ENCODE measurements around the gene USE1. TPM values are rescaled to one million over a fixed set of nuclear protein-coding genes. Genes with fewer than 3 reads are reported as not detected.

USE1 gene
- total and polyA plus RNA-seq, 9 donors, result 15.8 to 50.3 (median 30.9) TPM

- Histone ChIP-seq H3K36me3 (no peaks in the 10 kb centered on the region), H3K27ac (no peak overlapping the region), H3K9me3 (no peaks in the 10 kb centered on the region), H3K4me1 (ENCODE audit: insufficient read depth) (no peaks in the 10 kb centered on the region), H3K4me3 (no peak overlapping the region), H3K27me3 (no peaks in the 10 kb centered on the region)
- no peak for TF ChIP-seq CTCF (IDR thresholded peaks at IDR 0.05)
- no peak for TF ChIP-seq POLR2A (IDR thresholded peaks at IDR 0.05)
- TF ChIP-seq EP300 (IDR thresholded peaks at IDR 0.05), result no peak
- DNase-seq, result no peak
- WGBS, 3 donors, result 80 to 82% (median 82%) methylated on average over 16 of the region's 16 CpGs
- intact Hi-C loops (cut with DNase I), result loop anchor here in 3 of 4 donors (5.0 to 10.0 kb wide), 3 partner anchors 74 to 84 kb away; partner anchors contain the start of gene ANKLE1 (in 2 of the 3)
These were observed 14.6 kb upstream of the USE1 start for GRCh38 chr19:17200408-17201079.

DNA sequence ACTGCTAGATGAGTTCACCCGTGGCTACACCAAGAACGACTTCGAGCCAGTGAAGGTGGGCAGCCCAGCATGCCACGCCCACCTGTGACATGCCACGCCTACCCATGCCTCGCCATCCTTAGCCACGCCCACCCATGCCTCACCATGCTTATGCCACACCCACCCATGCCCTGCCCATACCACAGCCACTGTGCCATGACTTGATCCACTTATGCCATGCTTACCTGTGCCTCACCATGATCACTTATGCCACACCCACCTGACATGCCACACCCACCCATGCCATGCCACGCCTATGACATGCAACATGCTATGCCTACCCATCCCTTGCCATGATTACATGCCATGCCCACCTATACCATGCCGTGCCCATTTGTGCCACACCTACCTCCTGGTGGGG lies 12.9 kb upstream of the USE1 start:
- TF ChIP-seq CTCF (IDR thresholded peaks at IDR 0.05) (no peak), POLR2A (IDR thresholded peaks at IDR 0.05) (no peak), EP300 (IDR thresholded peaks at IDR 0.05) (no peak)
- Histone ChIP-seq H3K27ac (no peak overlapping the region), H3K4me1 (ENCODE audit: insufficient read depth) (no peaks in the 10 kb centered on the region), H3K4me3 (no peak overlapping the region), H3K36me3 (no peaks in the 10 kb centered on the region), H3K9me3 (no peaks in the 10 kb centered on the region), H3K27me3 (no peaks in the 10 kb centered on the region)
- intact Hi-C loops (cut with DNase I), result loop anchor here in 3 of 4 donors (5.0 to 10.0 kb wide), 3 partner anchors 73 to 83 kb away; partner anchors contain the start of gene ANKLE1 (in 2 of the 3)
- WGBS, 3 donors, result 81 to 86% (median 83%) methylated on average over 9 of the region's 9 CpGs
- DNase-seq, result no peak

DNA sequence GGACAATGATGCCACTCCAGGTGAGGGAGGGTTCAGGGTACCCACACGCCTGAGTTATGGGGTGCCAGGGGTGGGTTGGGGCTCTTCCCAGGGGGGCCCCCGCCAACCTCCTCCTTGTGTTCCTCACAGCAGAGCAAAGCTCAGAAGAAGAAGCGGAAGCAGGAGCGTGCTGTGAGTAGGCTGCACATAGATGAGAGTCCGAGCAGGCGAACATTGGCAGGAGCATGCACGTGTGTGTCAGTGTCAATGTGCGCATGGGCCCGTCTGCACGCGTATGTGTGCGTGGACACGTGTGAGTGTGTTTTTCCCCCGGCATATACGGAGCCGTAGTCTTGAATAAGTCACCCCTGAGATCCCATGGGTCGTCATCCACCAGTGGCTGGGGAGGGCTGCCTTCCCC lies 12.4 kb upstream of the USE1 start:
- no peaks in the 10 kb centered on the region for H3K4me1 ChIP-seq (ENCODE audit: insufficient read depth)
- H3K27ac ChIP-seq, result no peak overlapping the region
- no peaks in the 10 kb centered on the region for H3K36me3 ChIP-seq
- no peak for DNase-seq
- H3K4me3 ChIP-seq, result no peak overlapping the region
- H3K27me3 ChIP-seq, result no peaks in the 10 kb centered on the region
- TF ChIP-seq EP300 (IDR thresholded peaks at IDR 0.05), result no peak
- no peaks in the 10 kb centered on the region for H3K9me3 ChIP-seq
- intact Hi-C loops (cut with DNase I), result loop anchor here in 3 of 4 donors (5.0 to 10.0 kb wide), 3 partner anchors 72 to 82 kb away; partner anchors contain the start of gene ANKLE1 (in 2 of the 3)
- 86 to 94% (median 93%) methylated on average over 17 of the region's 17 CpGs for WGBS, 3 donors

GRCh38 chr19:17205237-17206140 lies 9.7 kb upstream of the USE1 start:
- Histone ChIP-seq H3K27ac (no peak overlapping the region), H3K27me3 (no peaks in the 10 kb centered on the region), H3K36me3 (no peaks in the 10 kb centered on the region), H3K4me1 (ENCODE audit: insufficient read depth) (no peaks in the 10 kb centered on the region), H3K4me3 (no peak overlapping the region), H3K9me3 (no peaks in the 10 kb centered on the region)
- TF ChIP-seq CTCF (IDR thresholded peaks at IDR 0.05) (peak; percentile 18 to 60 (median 52)), POLR2A (IDR thresholded peaks at IDR 0.05) (no peak)
- intact Hi-C loops (cut with DNase I), result loop anchor here in 3 of 4 donors (5.0 to 10.0 kb wide), 3 partner anchors 69 to 79 kb away; partner anchors contain the start of gene ANKLE1 (in 2 of the 3)
- peak; percentile 39 to 79 (median 64) for DNase-seq
- WGBS, 3 donors, result 72 to 78% (median 76%) methylated on average over 25 to 27 of the region's 27 CpGs
